Mesodermal cell (in vitro differentiated cells): ENCODE results near the gene FGF9.

ENCODE experiments used
- H3K27ac ChIP-seq: 2 replicates; pipeline ENCODE4 v1.7.0; 2013; ENCODE audit warnings: mild to moderate bottlenecking, low read depth, low read length, moderate library complexity; ENCODE audit not compliant: severe bottlenecking
- H3K36me3 ChIP-seq: 2 replicates; pipeline ENCODE4 v1.7.1; 2013; ENCODE audit warnings: mild to moderate bottlenecking, low read length, moderate library complexity; ENCODE audit not compliant: control insufficient read depth, insufficient read depth
- H3K4me1 ChIP-seq: one replicate; pipeline ENCODE4 v1.7.1; 2013; ENCODE audit warnings: mild to moderate bottlenecking, low read length; ENCODE audit not compliant: insufficient read depth, control insufficient read depth, poor library complexity, severe bottlenecking
- H3K4me3 ChIP-seq: 2 replicates; pipeline ENCODE4 v1.7.0; 2013; ENCODE audit warnings: low read length, control low read depth, mild to moderate bottlenecking; ENCODE audit not compliant: insufficient read depth, poor library complexity, severe bottlenecking; ENCODE audit errors: extremely low read depth
- H3K9me3 ChIP-seq: 2 replicates; pipeline ENCODE4 v1.7.1; 2013; ENCODE audit warnings: mild to moderate bottlenecking, low read length, moderate library complexity; ENCODE audit not compliant: control insufficient read depth
- WGBS, 2 experiments: methylation state at CpG; one replicate each; pipeline ENCODE4 v1.1.5; 2013; ENCODE audit warnings: missing lambda C conversion rate in 2 of 2; ENCODE audit not compliant: insufficient coverage in 2 of 2; 5-methylcytosine and 5-hydroxymethylcytosine counted together

The FGF9 gene

DNA sequence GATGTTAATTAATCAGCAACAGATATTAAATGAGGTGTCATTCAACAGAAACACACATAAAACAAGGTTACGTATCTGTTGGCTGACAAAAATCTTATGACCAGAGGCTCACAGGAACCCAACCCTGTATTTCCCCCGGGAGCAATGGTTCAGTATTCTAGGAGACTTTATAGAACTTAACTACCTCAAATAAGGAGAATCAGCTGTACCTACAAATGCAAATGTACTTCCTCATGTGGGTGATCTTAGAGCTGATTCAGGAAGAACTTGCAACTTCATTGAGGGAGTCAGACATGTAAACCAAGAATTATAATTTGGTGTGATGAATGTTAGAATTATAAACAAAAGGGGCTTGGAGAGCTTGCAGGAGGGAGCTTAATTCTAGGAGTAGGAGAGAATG lies 20.1 kb downstream of the FGF9 start:
- H3K36me3 ChIP-seq = no peaks in the 10 kb centered on the region
- H3K9me3 ChIP-seq = no peaks in the 10 kb centered on the region
- no CpG with 5 or more reads among the region's 2 CpGs for WGBS, 2 experiments
- H3K4me1 ChIP-seq = no peaks in the 10 kb centered on the region
- no peak overlapping the region for H3K27ac ChIP-seq
- H3K4me3 ChIP-seq = no peak overlapping the region

GRCh38 chr13:21691500-21691899 lies 20.6 kb downstream of the FGF9 start:
- 92 to 96% methylated on average over 7 to 10 of the region's 10 CpGs for WGBS, 2 experiments
- no peaks in the 10 kb centered on the region for H3K4me1 ChIP-seq
- H3K36me3 ChIP-seq = no peaks in the 10 kb centered on the region
- no peak overlapping the region for H3K4me3 ChIP-seq
- no peaks in the 10 kb centered on the region for H3K9me3 ChIP-seq
- H3K27ac ChIP-seq = no peak overlapping the region

- no peaks in the 10 kb centered on the region for H3K9me3 ChIP-seq
- 96 to 97% methylated on average over 3 to 4 of the region's 5 CpGs for WGBS, 2 experiments
- no peaks in the 10 kb centered on the region for H3K4me1 ChIP-seq
- no peaks in the 10 kb centered on the region for H3K36me3 ChIP-seq
- no peak overlapping the region for H3K27ac ChIP-seq
- H3K4me3 ChIP-seq = no peak overlapping the region
Measured at GRCh38 chr13:21691928-21692327, 21.1 kb downstream of the FGF9 start.

- Histone ChIP-seq H3K27ac (no peak overlapping the region), H3K36me3 (no peaks in the 10 kb centered on the region), H3K9me3 (no peaks in the 10 kb centered on the region), H3K4me3 (no peak overlapping the region), H3K4me1 (no peaks in the 10 kb centered on the region)
- WGBS, 2 experiments = 88% methylated on average over 3 of the region's 4 CpGs; no CpG with 5 or more reads in 1 of the 2 experiments
Measured at GRCh38 chr13:21694831-21695230, 24.0 kb downstream of the FGF9 start.

- Histone ChIP-seq H3K9me3 (no peaks in the 10 kb centered on the region), H3K27ac (no peak overlapping the region), H3K36me3 (no peaks in the 10 kb centered on the region), H3K4me3 (no peak overlapping the region), H3K4me1 (no peaks in the 10 kb centered on the region)
- no CpG with 5 or more reads among the region's 4 CpGs for WGBS, 2 experiments
Measured at GRCh38 chr13:21695546-21695945, 24.7 kb downstream of the FGF9 start.

GRCh38 chr13:21696865-21697448 lies 26.1 kb downstream of the FGF9 start:
- Histone ChIP-seq H3K36me3 (no peaks in the 10 kb centered on the region), H3K4me3 (no peak overlapping the region), H3K27ac (no peak overlapping the region), H3K9me3 (no peaks in the 10 kb centered on the region), H3K4me1 (no peaks in the 10 kb centered on the region)
- WGBS, 2 experiments = 94 to 100% methylated on average over 2 to 3 of the region's 3 CpGs

- H3K36me3 ChIP-seq = no peaks in the 10 kb centered on the region
- H3K4me3 ChIP-seq = no peak overlapping the region
- 80 to 93% methylated on average over 1 to 2 of the region's 5 CpGs for WGBS, 2 experiments
- H3K9me3 ChIP-seq = no peaks in the 10 kb centered on the region
- H3K27ac ChIP-seq = no peak overlapping the region
- no peaks in the 10 kb centered on the region for H3K4me1 ChIP-seq
Measured at GRCh38 chr13:21698817-21699679, 28.2 kb downstream of the FGF9 start.

DNA sequence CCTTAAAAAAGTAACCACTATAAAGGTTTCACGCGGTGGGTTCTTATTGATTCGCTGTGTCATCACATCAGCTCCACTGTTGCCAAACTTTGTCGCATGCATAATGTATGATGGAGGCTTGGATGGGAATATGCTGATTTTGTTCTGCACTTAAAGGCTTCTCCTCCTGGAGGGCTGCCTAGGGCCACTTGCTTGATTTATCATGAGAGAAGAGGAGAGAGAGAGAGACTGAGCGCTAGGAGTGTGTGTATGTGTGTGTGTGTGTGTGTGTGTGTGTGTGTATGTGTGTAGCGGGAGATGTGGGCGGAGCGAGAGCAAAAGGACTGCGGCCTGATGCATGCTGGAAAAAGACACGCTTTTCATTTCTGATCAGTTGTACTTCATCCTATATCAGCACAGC lies 30.6 kb downstream of the FGF9 start:
- Histone ChIP-seq H3K36me3 (no peaks in the 10 kb centered on the region), H3K27ac (no peak overlapping the region), H3K4me3 (no peak overlapping the region), H3K4me1 (no peaks in the 10 kb centered on the region), H3K9me3 (no peaks in the 10 kb centered on the region)
- WGBS, 2 experiments = 93% methylated on average over 2 to 6 of the region's 10 CpGs

GRCh38 chr13:21703846-21704245 lies 33.0 kb downstream of the FGF9 start:
- no peaks in the 10 kb centered on the region for H3K9me3 ChIP-seq
- no peaks in the 10 kb centered on the region for H3K4me1 ChIP-seq
- H3K27ac ChIP-seq = no peak overlapping the region
- H3K4me3 ChIP-seq = no peak overlapping the region
- no peaks in the 10 kb centered on the region for H3K36me3 ChIP-seq
- 100% methylated on average over 2 to 3 of the region's 4 CpGs for WGBS, 2 experiments

GRCh38 chr13:21707586-21707985 lies 36.7 kb downstream of the FGF9 start:
- Histone ChIP-seq H3K9me3 (no peaks in the 10 kb centered on the region), H3K27ac (no peak overlapping the region), H3K4me1 (no peaks in the 10 kb centered on the region), H3K36me3 (no peaks in the 10 kb centered on the region), H3K4me3 (no peak overlapping the region)
- WGBS, 2 experiments = 75 to 100% methylated on average over 1 of the region's 3 CpGs

DNA sequence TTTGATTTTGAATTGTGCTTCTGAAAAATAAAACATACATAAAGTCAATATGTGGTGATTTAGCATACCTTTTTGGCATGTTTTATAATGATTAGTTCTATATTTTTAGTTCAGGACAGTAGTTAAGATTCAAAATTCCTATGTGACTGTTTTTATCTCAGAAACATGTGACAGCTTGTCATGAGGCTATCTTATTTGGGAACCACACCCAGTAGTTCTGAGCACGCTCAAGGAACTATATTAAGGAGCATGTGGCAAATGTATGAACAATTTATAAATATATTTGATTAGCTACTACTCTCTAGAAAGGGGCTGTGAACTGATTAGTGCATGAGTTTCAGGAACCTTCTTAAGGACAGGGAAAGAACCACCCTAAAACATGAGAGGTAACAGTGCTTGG lies 38.8 kb downstream of the FGF9 start:
- Histone ChIP-seq H3K27ac (no peak overlapping the region), H3K4me1 (no peaks in the 10 kb centered on the region), H3K36me3 (no peaks in the 10 kb centered on the region), H3K9me3 (no peaks in the 10 kb centered on the region), H3K4me3 (no peak overlapping the region)
- no CpG with 5 or more reads among the region's 1 CpG for WGBS, 2 experiments
